ENCODE measurements around the gene ZNF709. TPM values are rescaled to one million over a fixed set of nuclear protein-coding genes. Genes with fewer than 3 reads are reported as not detected.
A peak's percentile ranks its signal among the peaks of the same experiment; 100 is the strongest.

Gene ZNF709
- total and polyA plus RNA-seq, 2 of the 13 experiments (the other 11 are each of a cell fraction or from before 2014, with no cell fraction given), result 1.5 to 3.9 TPM

DNA sequence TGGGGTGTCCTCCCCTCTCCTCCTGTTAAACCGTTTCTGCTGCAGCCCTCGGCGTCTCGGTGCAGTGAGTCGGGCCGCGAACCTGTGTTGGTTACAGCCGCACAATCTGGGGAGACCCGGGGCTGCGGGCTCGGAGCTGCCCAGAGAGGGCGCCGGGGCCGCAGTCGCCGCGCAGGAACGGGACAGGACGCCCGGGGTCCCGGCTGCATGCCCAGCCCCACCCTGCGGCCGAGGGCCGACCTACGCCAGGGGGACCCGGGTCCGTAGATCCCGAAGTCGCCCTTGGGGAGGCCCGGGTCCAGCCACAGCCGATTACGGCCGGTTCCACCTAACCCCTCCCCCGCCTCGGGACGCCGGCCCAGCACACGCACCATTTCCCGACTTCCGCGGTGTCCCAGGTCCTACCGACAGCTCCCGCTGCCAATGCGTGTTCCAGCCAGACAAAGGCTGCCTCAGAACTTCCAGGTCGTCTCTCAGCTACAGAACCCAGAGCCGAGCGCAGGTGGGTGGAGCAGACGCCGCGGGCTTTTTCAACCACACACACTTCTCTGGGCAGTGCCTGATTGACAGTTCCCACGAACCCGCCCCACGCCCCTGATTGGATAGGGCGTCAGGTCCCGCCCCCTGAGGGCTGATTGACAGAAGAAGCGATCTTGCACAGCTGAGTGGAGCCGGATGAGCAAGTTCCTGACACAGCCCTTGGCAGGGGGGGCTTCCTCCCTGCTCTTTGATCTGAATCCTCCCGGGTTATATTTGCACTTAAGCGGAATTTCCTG lies 43.9 kb downstream of the ZNF709 start, which contains the start of gene ZNF443 (continued):
- TF ChIP-seq MTF1 (CRISPR knock-in tag; IDR thresholded peaks at IDR 0.05), result no peak
- TF ChIP-seq, protein P1, sequence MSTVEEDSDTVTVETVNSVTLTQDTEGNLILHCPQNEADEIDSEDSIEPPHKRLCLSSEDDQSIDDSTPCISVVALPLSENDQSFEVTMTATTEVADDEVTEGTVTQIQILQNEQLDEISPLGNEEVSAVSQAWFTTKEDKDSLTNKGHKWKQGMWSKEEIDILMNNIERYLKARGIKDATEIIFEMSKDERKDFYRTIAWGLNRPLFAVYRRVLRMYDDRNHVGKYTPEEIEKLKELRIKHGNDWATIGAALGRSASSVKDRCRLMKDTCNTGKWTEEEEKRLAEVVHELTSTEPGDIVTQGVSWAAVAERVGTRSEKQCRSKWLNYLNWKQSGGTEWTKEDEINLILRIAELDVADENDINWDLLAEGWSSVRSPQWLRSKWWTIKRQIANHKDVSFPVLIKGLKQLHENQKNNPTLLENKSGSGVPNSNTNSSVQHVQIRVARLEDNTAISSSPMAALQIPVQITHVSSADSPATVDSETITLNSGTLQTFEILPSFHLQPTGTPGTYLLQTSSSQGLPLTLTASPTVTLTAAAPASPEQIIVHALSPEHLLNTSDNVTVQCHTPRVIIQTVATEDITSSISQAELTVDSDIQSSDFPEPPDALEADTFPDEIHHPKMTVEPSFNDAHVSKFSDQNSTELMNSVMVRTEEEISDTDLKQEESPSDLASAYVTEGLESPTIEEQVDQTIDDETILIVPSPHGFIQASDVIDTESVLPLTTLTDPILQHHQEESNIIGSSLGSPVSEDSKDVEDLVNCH (CRISPR knock-in tag; IDR thresholded peaks at IDR 0.05), result no peak
- TF ChIP-seq PHF5A (CRISPR knock-in tag; IDR thresholded peaks at IDR 0.05; ENCODE audit: low read depth, unreplicated experiment), result no peak
- TF ChIP-seq ZNF234 (CRISPR knock-in tag; conservative IDR thresholded peaks at IDR 0.05), result no peak
- 0 out of 2 replicates have a peak, but pooled peaks have one; percentile 12 for TF ChIP-seq ZNF264 (CRISPR knock-in tag; IDR thresholded peaks at IDR 0.05)
- TF ChIP-seq, protein P2, sequence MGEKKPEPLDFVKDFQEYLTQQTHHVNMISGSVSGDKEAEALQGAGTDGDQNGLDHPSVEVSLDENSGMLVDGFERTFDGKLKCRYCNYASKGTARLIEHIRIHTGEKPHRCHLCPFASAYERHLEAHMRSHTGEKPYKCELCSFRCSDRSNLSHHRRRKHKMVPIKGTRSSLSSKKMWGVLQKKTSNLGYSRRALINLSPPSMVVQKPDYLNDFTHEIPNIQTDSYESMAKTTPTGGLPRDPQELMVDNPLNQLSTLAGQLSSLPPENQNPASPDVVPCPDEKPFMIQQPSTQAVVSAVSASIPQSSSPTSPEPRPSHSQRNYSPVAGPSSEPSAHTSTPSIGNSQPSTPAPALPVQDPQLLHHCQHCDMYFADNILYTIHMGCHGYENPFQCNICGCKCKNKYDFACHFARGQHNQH (CRISPR knock-in tag; IDR thresholded peaks at IDR 0.05), result 0 out of 2 replicates have a peak, but pooled peaks have one; percentile 21
- TF ChIP-seq, protein P3, sequence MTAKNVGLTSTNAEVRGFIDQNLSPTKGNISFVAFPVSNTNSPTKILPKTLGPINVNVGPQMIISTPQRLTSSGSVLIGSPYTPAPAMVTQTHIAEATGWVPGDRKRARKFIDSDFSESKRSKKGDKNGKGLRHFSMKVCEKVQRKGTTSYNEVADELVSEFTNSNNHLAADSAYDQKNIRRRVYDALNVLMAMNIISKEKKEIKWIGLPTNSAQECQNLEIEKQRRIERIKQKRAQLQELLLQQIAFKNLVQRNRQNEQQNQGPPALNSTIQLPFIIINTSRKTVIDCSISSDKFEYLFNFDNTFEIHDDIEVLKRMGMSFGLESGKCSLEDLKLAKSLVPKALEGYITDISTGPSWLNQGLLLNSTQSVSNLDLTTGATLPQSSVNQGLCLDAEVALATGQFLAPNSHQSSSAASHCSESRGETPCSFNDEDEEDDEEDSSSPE (CRISPR knock-in tag; IDR thresholded peaks at IDR 0.05), result peak; percentile 90
- TF ChIP-seq, protein P4, sequence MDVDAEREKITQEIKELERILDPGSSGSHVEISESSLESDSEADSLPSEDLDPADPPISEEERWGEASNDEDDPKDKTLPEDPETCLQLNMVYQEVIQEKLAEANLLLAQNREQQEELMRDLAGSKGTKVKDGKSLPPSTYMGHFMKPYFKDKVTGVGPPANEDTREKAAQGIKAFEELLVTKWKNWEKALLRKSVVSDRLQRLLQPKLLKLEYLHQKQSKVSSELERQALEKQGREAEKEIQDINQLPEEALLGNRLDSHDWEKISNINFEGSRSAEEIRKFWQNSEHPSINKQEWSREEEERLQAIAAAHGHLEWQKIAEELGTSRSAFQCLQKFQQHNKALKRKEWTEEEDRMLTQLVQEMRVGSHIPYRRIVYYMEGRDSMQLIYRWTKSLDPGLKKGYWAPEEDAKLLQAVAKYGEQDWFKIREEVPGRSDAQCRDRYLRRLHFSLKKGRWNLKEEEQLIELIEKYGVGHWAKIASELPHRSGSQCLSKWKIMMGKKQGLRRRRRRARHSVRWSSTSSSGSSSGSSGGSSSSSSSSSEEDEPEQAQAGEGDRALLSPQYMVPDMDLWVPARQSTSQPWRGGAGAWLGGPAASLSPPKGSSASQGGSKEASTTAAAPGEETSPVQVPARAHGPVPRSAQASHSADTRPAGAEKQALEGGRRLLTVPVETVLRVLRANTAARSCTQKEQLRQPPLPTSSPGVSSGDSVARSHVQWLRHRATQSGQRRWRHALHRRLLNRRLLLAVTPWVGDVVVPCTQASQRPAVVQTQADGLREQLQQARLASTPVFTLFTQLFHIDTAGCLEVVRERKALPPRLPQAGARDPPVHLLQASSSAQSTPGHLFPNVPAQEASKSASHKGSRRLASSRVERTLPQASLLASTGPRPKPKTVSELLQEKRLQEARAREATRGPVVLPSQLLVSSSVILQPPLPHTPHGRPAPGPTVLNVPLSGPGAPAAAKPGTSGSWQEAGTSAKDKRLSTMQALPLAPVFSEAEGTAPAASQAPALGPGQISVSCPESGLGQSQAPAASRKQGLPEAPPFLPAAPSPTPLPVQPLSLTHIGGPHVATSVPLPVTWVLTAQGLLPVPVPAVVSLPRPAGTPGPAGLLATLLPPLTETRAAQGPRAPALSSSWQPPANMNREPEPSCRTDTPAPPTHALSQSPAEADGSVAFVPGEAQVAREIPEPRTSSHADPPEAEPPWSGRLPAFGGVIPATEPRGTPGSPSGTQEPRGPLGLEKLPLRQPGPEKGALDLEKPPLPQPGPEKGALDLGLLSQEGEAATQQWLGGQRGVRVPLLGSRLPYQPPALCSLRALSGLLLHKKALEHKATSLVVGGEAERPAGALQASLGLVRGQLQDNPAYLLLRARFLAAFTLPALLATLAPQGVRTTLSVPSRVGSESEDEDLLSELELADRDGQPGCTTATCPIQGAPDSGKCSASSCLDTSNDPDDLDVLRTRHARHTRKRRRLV (CRISPR knock-in tag; IDR thresholded peaks at IDR 0.05), result no peak
- peak; percentile 56 for TF ChIP-seq HNRNPLL (IDR thresholded peaks at IDR 0.05; ENCODE audit: low read depth, low read length, poor library complexity, severe bottlenecking)
- TF ChIP-seq MXD4 (CRISPR knock-in tag; IDR thresholded peaks at IDR 0.05), result peak; percentile 26; the same call in 1 of the 2 replicates
- no peak for TF ChIP-seq TBX3 (IDR thresholded peaks at IDR 0.05; ENCODE audit: borderline replicate concordance)
- TF ChIP-seq, protein P5, sequence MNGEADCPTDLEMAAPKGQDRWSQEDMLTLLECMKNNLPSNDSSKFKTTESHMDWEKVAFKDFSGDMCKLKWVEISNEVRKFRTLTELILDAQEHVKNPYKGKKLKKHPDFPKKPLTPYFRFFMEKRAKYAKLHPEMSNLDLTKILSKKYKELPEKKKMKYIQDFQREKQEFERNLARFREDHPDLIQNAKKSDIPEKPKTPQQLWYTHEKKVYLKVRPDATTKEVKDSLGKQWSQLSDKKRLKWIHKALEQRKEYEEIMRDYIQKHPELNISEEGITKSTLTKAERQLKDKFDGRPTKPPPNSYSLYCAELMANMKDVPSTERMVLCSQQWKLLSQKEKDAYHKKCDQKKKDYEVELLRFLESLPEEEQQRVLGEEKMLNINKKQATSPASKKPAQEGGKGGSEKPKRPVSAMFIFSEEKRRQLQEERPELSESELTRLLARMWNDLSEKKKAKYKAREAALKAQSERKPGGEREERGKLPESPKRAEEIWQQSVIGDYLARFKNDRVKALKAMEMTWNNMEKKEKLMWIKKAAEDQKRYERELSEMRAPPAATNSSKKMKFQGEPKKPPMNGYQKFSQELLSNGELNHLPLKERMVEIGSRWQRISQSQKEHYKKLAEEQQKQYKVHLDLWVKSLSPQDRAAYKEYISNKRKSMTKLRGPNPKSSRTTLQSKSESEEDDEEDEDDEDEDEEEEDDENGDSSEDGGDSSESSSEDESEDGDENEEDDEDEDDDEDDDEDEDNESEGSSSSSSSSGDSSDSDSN (CRISPR knock-in tag; IDR thresholded peaks at IDR 0.05), result peak; percentile 79
- no peak for TF ChIP-seq SETDB1 (CRISPR knock-in tag; IDR thresholded peaks at IDR 0.05; ENCODE audit: borderline replicate concordance)
- TF ChIP-seq SOX5 (CRISPR knock-in tag; IDR thresholded peaks at IDR 0.05; ENCODE audit: borderline replicate concordance), result peak; percentile 14; the same call in 1 of the 2 replicates
- TF ChIP-seq ZNF317 (CRISPR knock-in tag; IDR thresholded peaks at IDR 0.05), result peak; percentile 79; the same call in 1 of the 2 replicates
- TF ChIP-seq TBX2 (CRISPR knock-in tag; IDR thresholded peaks at IDR 0.05; ENCODE audit: borderline replicate concordance), result peak; percentile 39; the same call in 1 of the 2 replicates
